Transverse colon (tissue), 4 donors: Measurements from ENCODE around the gene IFIT3.

Experiments used
- EP300 ChIP-seq: sonication (generic); formaldehyde crosslinking; IDR thresholded peaks from one replicate; pipeline ENCODE4 v1.6.1; 2017; ENCODE audit warnings: antibody characterized with exemption, low read depth
- POLR2A ChIP-seq: fragments of 450-650 bp; IDR thresholded peaks from one replicate; pipeline ENCODE4 v1.6.1; 2016; ENCODE audit warnings: antibody characterized with exemption, mild to moderate bottlenecking, moderate library complexity
- POLR2AphosphoS5 ChIP-seq, 3 donors: sonication (generic); formaldehyde crosslinking; IDR thresholded peaks; one replicate each; pipeline ENCODE4 v1.6.1; 2016; ENCODE audit warnings: antibody characterized with exemption in 3 of 3
- TF ChIP-seq, protein P1 (sequence below), 5 experiments: fragments of 200-600 bp in 3 of 5; fragments of 450-650 bp in 2 of 5; sonication (generic) in 3 of 5; IDR thresholded peaks; 1 replicate in 2 of 5; 2 replicates in 3 of 5; pipeline ENCODE4 v1.5.1; 2016 to 2017; ENCODE audit warnings: antibody characterized with exemption in 5 of 5, inconsistent platforms in 3 of 5, mild to moderate bottlenecking in 2 of 5, moderate library complexity in 1 of 5

DNA sequence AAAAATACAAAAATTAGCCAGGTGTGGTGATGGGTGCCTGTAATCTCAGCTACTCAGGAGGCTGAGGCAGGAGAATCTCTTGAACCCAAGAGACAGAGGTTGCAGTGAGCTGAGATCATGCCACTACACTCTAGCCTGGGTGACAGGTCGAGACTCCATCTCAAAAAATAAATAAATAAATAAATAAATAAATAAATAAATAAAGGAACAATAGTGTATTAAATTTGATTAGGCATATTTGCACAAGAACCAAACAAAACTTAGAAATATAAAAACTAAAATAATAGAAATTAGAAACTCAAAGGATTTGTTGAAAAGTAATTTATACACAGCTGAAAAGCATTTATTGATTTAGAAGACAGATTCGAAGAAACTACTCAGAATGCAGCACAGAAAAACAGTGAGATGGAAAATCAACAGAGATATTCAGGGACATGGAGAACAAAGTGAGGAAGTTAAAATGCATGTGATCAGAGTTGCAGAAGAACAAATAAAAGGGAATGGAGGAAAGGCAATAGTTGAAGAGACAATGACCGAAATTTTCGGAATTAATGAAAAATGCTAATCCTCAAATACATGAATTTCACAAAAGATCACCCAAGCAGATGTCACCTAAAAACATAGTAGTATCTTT is 17.7 kb downstream of the IFIT3 start:
- TF ChIP-seq, protein P1, sequence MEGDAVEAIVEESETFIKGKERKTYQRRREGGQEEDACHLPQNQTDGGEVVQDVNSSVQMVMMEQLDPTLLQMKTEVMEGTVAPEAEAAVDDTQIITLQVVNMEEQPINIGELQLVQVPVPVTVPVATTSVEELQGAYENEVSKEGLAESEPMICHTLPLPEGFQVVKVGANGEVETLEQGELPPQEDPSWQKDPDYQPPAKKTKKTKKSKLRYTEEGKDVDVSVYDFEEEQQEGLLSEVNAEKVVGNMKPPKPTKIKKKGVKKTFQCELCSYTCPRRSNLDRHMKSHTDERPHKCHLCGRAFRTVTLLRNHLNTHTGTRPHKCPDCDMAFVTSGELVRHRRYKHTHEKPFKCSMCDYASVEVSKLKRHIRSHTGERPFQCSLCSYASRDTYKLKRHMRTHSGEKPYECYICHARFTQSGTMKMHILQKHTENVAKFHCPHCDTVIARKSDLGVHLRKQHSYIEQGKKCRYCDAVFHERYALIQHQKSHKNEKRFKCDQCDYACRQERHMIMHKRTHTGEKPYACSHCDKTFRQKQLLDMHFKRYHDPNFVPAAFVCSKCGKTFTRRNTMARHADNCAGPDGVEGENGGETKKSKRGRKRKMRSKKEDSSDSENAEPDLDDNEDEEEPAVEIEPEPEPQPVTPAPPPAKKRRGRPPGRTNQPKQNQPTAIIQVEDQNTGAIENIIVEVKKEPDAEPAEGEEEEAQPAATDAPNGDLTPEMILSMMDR (IDR thresholded peaks at IDR 0.05) = no peak
- TF ChIP-seq POLR2A (no peak), EP300 (no peak), POLR2AphosphoS5 (IDR thresholded peaks at IDR 0.05) (no peak)
